Measurements from ENCODE around the gene NOC3L. TPM values are rescaled to one million over a fixed set of nuclear protein-coding genes. Genes with fewer than 3 reads are reported as not detected.

Gene NOC3L
- total RNA-seq, 4 donors from 2014 or later, result 10.3 to 14.5 (median 12.5) TPM

DNA sequence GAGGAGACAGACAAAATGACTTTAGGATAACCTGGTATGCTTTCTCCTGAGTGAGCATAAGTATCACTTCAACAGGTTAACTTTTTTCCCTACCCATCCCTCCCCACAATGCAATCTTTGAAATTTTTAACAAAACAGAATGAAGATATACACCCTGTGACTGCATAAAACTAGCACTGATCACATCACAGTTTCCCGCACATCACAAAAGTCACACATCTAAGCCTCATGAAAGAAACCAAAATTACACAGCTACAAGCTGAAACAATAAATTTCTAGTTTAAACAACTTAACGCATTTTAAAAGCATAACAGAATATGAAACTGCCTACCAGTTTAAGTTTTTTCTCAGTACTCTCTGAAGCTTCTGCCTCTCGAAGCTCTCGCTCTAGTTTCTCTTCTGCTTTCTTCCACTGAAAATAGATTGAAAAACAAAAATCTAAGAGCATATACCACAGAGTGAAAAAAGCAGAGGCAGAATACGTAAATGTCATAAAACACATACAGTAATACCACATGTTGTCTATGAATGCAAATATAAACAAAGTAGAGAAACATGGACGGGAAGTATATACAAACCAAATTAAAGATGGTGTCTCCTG, 18.1 kb downstream of the NOC3L start:
- in situ Hi-C loops (cut with MboI; ENCODE audit: low sequenced_read_pairs in 4 of 4) (no loop called here), intact Hi-C loops (cut with DNase I; ENCODE audit: low total_unique reads) (no loop called here)
- no peak for DNase-seq
- Histone ChIP-seq H3K4me1 (no peaks in the 10 kb centered on the region), H3K4me3 (no peak overlapping the region), H3K36me3 (peaks cover 4 to 85% of the 10 kb centered on the region in 2 donors), H3K27me3 (no peaks in the 10 kb centered on the region), H3K9me3 (no peaks in the 10 kb centered on the region), H3K27ac (no peak overlapping the region)
- no peak for TF ChIP-seq POLR2A (IDR thresholded peaks at IDR 0.05)
- TF ChIP-seq, protein P1, sequence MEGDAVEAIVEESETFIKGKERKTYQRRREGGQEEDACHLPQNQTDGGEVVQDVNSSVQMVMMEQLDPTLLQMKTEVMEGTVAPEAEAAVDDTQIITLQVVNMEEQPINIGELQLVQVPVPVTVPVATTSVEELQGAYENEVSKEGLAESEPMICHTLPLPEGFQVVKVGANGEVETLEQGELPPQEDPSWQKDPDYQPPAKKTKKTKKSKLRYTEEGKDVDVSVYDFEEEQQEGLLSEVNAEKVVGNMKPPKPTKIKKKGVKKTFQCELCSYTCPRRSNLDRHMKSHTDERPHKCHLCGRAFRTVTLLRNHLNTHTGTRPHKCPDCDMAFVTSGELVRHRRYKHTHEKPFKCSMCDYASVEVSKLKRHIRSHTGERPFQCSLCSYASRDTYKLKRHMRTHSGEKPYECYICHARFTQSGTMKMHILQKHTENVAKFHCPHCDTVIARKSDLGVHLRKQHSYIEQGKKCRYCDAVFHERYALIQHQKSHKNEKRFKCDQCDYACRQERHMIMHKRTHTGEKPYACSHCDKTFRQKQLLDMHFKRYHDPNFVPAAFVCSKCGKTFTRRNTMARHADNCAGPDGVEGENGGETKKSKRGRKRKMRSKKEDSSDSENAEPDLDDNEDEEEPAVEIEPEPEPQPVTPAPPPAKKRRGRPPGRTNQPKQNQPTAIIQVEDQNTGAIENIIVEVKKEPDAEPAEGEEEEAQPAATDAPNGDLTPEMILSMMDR (IDR thresholded peaks at IDR 0.05 in 4 of 5, conservative IDR thresholded peaks at IDR 0.05 in 1 of 5), result no peak
- ATAC-seq, result no peak

DNA sequence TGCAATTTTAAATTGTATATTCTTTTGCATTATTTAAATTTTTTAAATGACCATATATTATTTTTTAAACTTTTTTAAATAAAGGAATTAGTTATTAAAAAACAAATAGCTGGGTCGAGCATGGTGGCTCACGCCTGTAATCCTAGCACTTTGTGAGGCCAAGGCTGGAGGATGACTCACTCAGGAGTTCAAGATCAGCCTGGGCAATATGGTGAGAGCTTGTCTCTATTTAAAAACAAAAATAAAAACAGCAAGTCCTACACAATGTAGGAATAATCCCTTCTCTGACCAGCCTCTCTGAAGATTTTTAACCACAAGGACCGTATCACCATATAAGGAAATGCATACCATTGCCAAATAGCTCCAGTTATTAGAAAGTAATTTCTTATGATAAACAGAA, 19.6 kb downstream of the NOC3L start:
- DNase-seq, result no peak
- TF ChIP-seq, protein P1 (IDR thresholded peaks at IDR 0.05 in 4 of 5, conservative IDR thresholded peaks at IDR 0.05 in 1 of 5), result no peak
- TF ChIP-seq POLR2A (IDR thresholded peaks at IDR 0.05), result no peak
- no peak overlapping the region for H3K4me3 ChIP-seq
- no peak for ATAC-seq
- H3K27me3 ChIP-seq, result no peaks in the 10 kb centered on the region
- H3K36me3 ChIP-seq, result peaks cover 4 to 85% of the 10 kb centered on the region in 2 donors
- no peaks in the 10 kb centered on the region for H3K9me3 ChIP-seq
- H3K4me1 ChIP-seq, result no peaks in the 10 kb centered on the region
- in situ Hi-C loops (cut with MboI; ENCODE audit: low sequenced_read_pairs in 4 of 4), result no loop called here
- H3K27ac ChIP-seq, result no peak overlapping the region
- intact Hi-C loops (cut with DNase I; ENCODE audit: low total_unique reads), result no loop called here

DNA sequence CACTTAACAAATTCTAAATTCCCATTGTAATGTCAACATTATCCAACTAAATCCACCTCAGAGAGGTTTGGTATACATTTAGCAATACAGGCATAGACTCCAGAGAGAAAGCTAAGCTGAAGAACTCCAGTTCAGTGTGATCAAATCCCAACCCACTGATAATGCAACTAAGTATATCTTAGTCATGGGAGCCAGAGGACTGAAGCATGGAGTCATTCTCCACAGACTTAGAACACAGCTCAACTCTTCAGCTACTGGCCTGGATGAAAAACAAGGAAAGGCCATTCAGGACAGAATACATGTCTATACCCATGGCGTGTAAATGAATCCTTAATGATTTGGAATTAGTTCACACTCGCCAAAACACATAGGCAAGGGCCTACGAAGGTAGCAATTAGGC, 27.9 kb downstream of the NOC3L start:
- Histone ChIP-seq H3K36me3 (peaks cover 0 to 95% of the 10 kb centered on the region in 2 donors), H3K27ac (no peak overlapping the region), H3K4me3 (no peak overlapping the region), H3K4me1 (no peaks in the 10 kb centered on the region), H3K9me3 (no peaks in the 10 kb centered on the region), H3K27me3 (no peaks in the 10 kb centered on the region)
- TF ChIP-seq, protein P1 (IDR thresholded peaks at IDR 0.05 in 4 of 5, conservative IDR thresholded peaks at IDR 0.05 in 1 of 5), result no peak
- no peak for TF ChIP-seq POLR2A (IDR thresholded peaks at IDR 0.05)
- in situ Hi-C loops (cut with MboI; ENCODE audit: low sequenced_read_pairs in 4 of 4), result no loop called here
- DNase-seq (no peak), ATAC-seq (no peak)
- intact Hi-C loops (cut with DNase I; ENCODE audit: low total_unique reads), result no loop called here

DNA sequence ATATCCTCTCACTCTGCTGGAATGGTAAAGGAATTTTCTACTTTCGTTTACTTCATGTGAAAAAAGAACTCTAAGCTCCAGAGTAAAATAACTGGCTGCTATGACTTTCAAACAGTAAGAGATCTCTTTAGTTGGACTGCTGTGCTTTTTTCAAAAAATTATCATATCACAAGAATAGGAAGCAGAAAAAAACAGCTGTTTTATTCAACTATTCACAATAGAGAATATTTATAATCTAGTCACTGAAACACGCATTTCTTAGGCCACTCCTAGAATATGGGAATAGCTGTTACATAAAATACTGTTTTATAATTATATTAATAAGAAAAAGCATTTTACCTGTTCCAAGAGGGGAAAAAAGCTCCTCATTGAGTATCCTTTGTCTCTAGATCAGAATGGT, 29.7 kb downstream of the NOC3L start:
- Histone ChIP-seq H3K4me3 (no peak overlapping the region), H3K9me3 (no peaks in the 10 kb centered on the region), H3K27me3 (no peaks in the 10 kb centered on the region), H3K36me3 (peaks cover 0 to 88% of the 10 kb centered on the region in 2 donors), H3K4me1 (peaks cover 4 to 12% of the 10 kb centered on the region in 2 donors), H3K27ac (no peak overlapping the region)
- intact Hi-C loops (cut with DNase I; ENCODE audit: low total_unique reads), result no loop called here
- in situ Hi-C loops (cut with MboI; ENCODE audit: low sequenced_read_pairs in 4 of 4), result no loop called here
- no peak for DNase-seq
- TF ChIP-seq, protein P1 (IDR thresholded peaks at IDR 0.05 in 4 of 5, conservative IDR thresholded peaks at IDR 0.05 in 1 of 5), result no peak
- no peak for TF ChIP-seq POLR2A (IDR thresholded peaks at IDR 0.05)
- ATAC-seq, result no peak

DNA sequence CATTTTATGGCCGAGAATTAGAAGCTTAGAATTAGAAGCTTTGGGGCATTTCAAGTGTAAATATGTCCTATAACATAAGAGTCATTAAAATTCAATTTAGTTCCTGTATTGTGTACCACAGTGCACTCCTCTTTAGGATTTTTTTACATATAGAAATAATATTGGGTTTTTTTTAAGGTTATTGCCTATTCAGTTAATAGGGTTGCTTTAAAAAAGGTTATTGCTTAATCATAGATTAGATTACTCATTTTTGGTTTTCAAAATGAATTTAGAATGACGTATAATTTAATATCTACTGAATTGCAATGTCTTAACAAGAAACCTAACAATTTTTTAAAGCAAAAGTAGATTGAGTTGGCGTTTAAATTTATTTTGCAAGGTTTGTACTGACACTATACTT, 34.1 kb downstream of the NOC3L start:
- peaks cover 4 to 12% of the 10 kb centered on the region in 2 donors for H3K4me1 ChIP-seq
- no peak overlapping the region for H3K4me3 ChIP-seq
- no peaks in the 10 kb centered on the region for H3K9me3 ChIP-seq
- H3K27ac ChIP-seq, result no peak overlapping the region
- no peak for TF ChIP-seq POLR2A (IDR thresholded peaks at IDR 0.05)
- TF ChIP-seq, protein P1 (IDR thresholded peaks at IDR 0.05 in 4 of 5, conservative IDR thresholded peaks at IDR 0.05 in 1 of 5), result no peak
- in situ Hi-C loops (cut with MboI; ENCODE audit: low sequenced_read_pairs in 4 of 4) (loop anchor here in 1 of 4 donors (10.0 kb wide), 1 partner anchor 254 kb away; no protein-coding TSS in a partner anchor), intact Hi-C loops (cut with DNase I; ENCODE audit: low total_unique reads) (no loop called here)
- peaks cover 0 to 65% of the 10 kb centered on the region in 2 donors for H3K36me3 ChIP-seq
- DNase-seq (no peak), ATAC-seq (no peak)
- no peaks in the 10 kb centered on the region for H3K27me3 ChIP-seq
